Measurements from ENCODE around the gene KIAA1614. TPM values are rescaled to one million over a fixed set of nuclear protein-coding genes. Genes with fewer than 3 reads are reported as not detected.
A peak's percentile ranks its signal among the peaks of the same experiment; 100 is the strongest.

The KIAA1614 gene
- total RNA-seq, 4 donors from 2014 or later: 1.0 to 17.1 (median 6.6) TPM

- no peaks in the 10 kb centered on the region for H3K4me1 ChIP-seq
- no peak overlapping the region for H3K4me3 ChIP-seq
- DNase-seq: no peak
- no peaks in the 10 kb centered on the region for H3K9me3 ChIP-seq
- no peak overlapping the region for H3K27ac ChIP-seq
- intact Hi-C loops (cut with DNase I; ENCODE audit: low total_unique reads): no loop called here
- no peaks in the 10 kb centered on the region for H3K36me3 ChIP-seq
- TF ChIP-seq CTCF (IDR thresholded peaks at IDR 0.05) (no peak), POLR2A (IDR thresholded peaks at IDR 0.05) (no peak)
- no peaks in the 10 kb centered on the region for H3K27me3 ChIP-seq
Observed at GRCh38 chr1:180908074-180908765, 4.5 kb upstream of the KIAA1614 start.

- Histone ChIP-seq H3K27ac (no peak overlapping the region), H3K9me3 (no peaks in the 10 kb centered on the region), H3K4me1 (no peaks in the 10 kb centered on the region), H3K4me3 (no peak overlapping the region), H3K27me3 (no peaks in the 10 kb centered on the region), H3K36me3 (no peaks in the 10 kb centered on the region)
- TF ChIP-seq CTCF (IDR thresholded peaks at IDR 0.05): no peak
- TF ChIP-seq POLR2A (IDR thresholded peaks at IDR 0.05): no peak
- intact Hi-C loops (cut with DNase I; ENCODE audit: low total_unique reads): no loop called here
- DNase-seq: no peak
Observed at GRCh38 chr1:180909005-180909414, 3.7 kb upstream of the KIAA1614 start.

GRCh38 chr1:180909462-180909976, 3.2 kb upstream of the KIAA1614 start:
- H3K4me3 ChIP-seq: no peak overlapping the region
- intact Hi-C loops (cut with DNase I; ENCODE audit: low total_unique reads): no loop called here

GRCh38 chr1:180911640-180912191, 981 bp upstream of the KIAA1614 start:
- Histone ChIP-seq H3K36me3 (no peaks in the 10 kb centered on the region), H3K27me3 (no peaks in the 10 kb centered on the region), H3K9me3 (no peaks in the 10 kb centered on the region), H3K27ac (peak overlapping the region; percentile 89 to 96), H3K4me3 (peak overlapping the region; percentile 27 to 67), H3K4me1 (no peaks in the 10 kb centered on the region)
- TF ChIP-seq POLR2A (IDR thresholded peaks at IDR 0.05): no peak
- TF ChIP-seq CTCF (IDR thresholded peaks at IDR 0.05): no peak
- peak; percentile 38 to 39 for DNase-seq
- intact Hi-C loops (cut with DNase I; ENCODE audit: low total_unique reads): no loop called here

More at GRCh38 chr1:180909462-180909976, 3.2 kb upstream of the KIAA1614 start:
- DNase-seq: no peak
- Histone ChIP-seq H3K4me1 (no peaks in the 10 kb centered on the region), H3K36me3 (no peaks in the 10 kb centered on the region), H3K27ac (no peak overlapping the region), H3K27me3 (no peaks in the 10 kb centered on the region), H3K9me3 (no peaks in the 10 kb centered on the region)
- TF ChIP-seq POLR2A (IDR thresholded peaks at IDR 0.05): no peak
- TF ChIP-seq CTCF (IDR thresholded peaks at IDR 0.05): no peak

GRCh38 chr1:180912211-180912800, 391 bp upstream of the KIAA1614 start:
- H3K27me3 ChIP-seq: no peaks in the 10 kb centered on the region
- H3K36me3 ChIP-seq: no peaks in the 10 kb centered on the region
- intact Hi-C loops (cut with DNase I; ENCODE audit: low total_unique reads): no loop called here
- H3K27ac ChIP-seq: peak overlapping the region; percentile 89 to 96
- H3K4me1 ChIP-seq: no peaks in the 10 kb centered on the region
- peak overlapping the region; percentile 27 to 67 for H3K4me3 ChIP-seq
- TF ChIP-seq CTCF (IDR thresholded peaks at IDR 0.05) (no peak), POLR2A (IDR thresholded peaks at IDR 0.05) (no peak)
- DNase-seq: peak; percentile 36 to 52
- H3K9me3 ChIP-seq: no peaks in the 10 kb centered on the region
